HG03135 (cell line): ENCODE measurements around the gene KDM8.

Experiments
- ATAC-seq: cut with Tn5 transposase; IDR thresholded peaks from one replicate; pipeline ENCODE4 v1.9.1; 2021; ENCODE audit warnings: mild to moderate bottlenecking, moderate library complexity; ENCODE audit not compliant: unreplicated experiment

Gene KDM8

GRCh38 chr16:27203507-27204311 lies at the start of gene KDM8:
KDM8 (plus strand) TSS chr16:27203526; CDS start chr16:27210124, 6,598 bp downstream.
- peak; percentile 85 for ATAC-seq

- no peak for ATAC-seq
These were observed 48.4 kb upstream of the KDM8 start for GRCh38 chr16:27154705-27155521.

- ATAC-seq, result no peak
These were observed 46.7 kb upstream of the KDM8 start for GRCh38 chr16:27156579-27156978.

GRCh38 chr16:27161398-27161797 lies 41.9 kb upstream of the KDM8 start:
- no peak for ATAC-seq

GRCh38 chr16:27164352-27164751 lies 39.0 kb upstream of the KDM8 start:
- ATAC-seq, result no peak

GRCh38 chr16:27165576-27165975 lies 37.8 kb upstream of the KDM8 start:
- ATAC-seq, result no peak

GRCh38 chr16:27168790-27169189 lies 34.5 kb upstream of the KDM8 start:
- ATAC-seq, result no peak

GRCh38 chr16:27169511-27170071 lies 33.7 kb upstream of the KDM8 start:
- no peak for ATAC-seq

- ATAC-seq, result no peak
These were observed 31.7 kb upstream of the KDM8 start for GRCh38 chr16:27171584-27171983.

GRCh38 chr16:27174007-27174406 lies 29.3 kb upstream of the KDM8 start:
- no peak for ATAC-seq

- no peak for ATAC-seq
These were observed 28.5 kb upstream of the KDM8 start for GRCh38 chr16:27174798-27175197.

GRCh38 chr16:27175888-27176287 lies 27.4 kb upstream of the KDM8 start:
- no peak for ATAC-seq

- no peak for ATAC-seq
These were observed 26.1 kb upstream of the KDM8 start for GRCh38 chr16:27177031-27177774.

GRCh38 chr16:27179500-27180072 lies 23.7 kb upstream of the KDM8 start:
- peak; percentile 78 for ATAC-seq

- no peak for ATAC-seq
These were observed 22.1 kb upstream of the KDM8 start for GRCh38 chr16:27181019-27181790.

GRCh38 chr16:27182906-27183405 lies 20.4 kb upstream of the KDM8 start:
- no peak for ATAC-seq

- no peak for ATAC-seq
These were observed 17.6 kb upstream of the KDM8 start for GRCh38 chr16:27185776-27186130.

- no peak for ATAC-seq
These were observed 14.7 kb upstream of the KDM8 start for GRCh38 chr16:27188633-27189032.

GRCh38 chr16:27189335-27189972 lies 13.9 kb upstream of the KDM8 start:
- ATAC-seq, result no peak
